GM12891 (cell line): ENCODE measurements around the gene POP7.

Experiments used
- PAX5 ChIP-seq: IDR thresholded peaks from 2 replicates; pipeline ENCODE4 v1.6.1; 2011; ENCODE audit warnings: low read length, moderate library complexity, mild to moderate bottlenecking; ENCODE audit not compliant: insufficient read depth, severe bottlenecking
- POLR2A ChIP-seq: IDR thresholded peaks from 2 replicates; pipeline ENCODE4 v1.6.1; 2011; ENCODE audit warnings: low read depth, low read length, control low read depth
- POLR2AphosphoS5 ChIP-seq: IDR thresholded peaks from 2 replicates; pipeline ENCODE4 v1.6.1; 2011; ENCODE audit warnings: low read depth, low read length, control low read depth
- POU2F2 ChIP-seq: IDR thresholded peaks from 2 replicates; pipeline ENCODE4 v1.6.1; 2011; ENCODE audit warnings: low read depth, mild to moderate bottlenecking, control low read depth, low read length, moderate library complexity
- SPI1 ChIP-seq: IDR thresholded peaks from 2 replicates; pipeline ENCODE4 v1.6.1; 2011; ENCODE audit warnings: low read depth, low read length, control low read depth
- TAF1 ChIP-seq: IDR thresholded peaks from 2 replicates; pipeline ENCODE4 v1.6.1; 2011; ENCODE audit warnings: low read depth, low read length, control low read depth

DNA sequence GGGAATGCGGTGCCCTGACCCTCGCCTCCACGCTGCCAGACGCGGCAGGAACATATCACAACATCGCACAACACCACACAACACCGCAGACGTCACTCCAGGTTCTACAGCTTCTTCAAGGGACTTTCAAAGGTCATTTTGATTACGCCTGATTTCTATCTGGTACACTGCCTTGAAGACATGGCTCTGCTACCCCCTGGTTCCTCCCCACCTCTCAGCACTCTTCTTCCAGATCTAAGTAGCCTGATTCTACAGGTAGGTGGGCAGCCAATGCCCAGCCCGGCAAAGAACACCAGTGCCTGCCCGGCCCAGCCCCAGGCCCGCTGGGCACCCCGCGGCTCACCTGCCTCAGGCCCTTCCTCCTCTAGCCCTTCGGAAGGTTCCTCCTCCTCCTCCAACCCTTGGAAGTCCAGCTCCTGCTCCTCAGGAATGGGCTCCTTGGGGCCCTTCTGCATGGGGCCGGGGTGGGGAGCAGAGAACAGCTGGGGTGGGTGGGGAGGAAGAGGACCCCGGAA, 20.2 kb upstream of the POP7 start:
- no peak for TF ChIP-seq SPI1
- no peak for TF ChIP-seq POLR2A
- no peak for TF ChIP-seq TAF1
- no peak for TF ChIP-seq POLR2AphosphoS5
- TF ChIP-seq PAX5: no peak
- TF ChIP-seq POU2F2: no peak
